H9 (cell line): Measurements from ENCODE around the gene GAP43. TPM values are rescaled to one million over a fixed set of nuclear protein-coding genes. Genes with fewer than 3 reads are reported as not detected.

Experiments
- DNase-seq: peaks from one replicate; pipeline ENCODE4 v3.0.0-alpha.2; 2017
- H2AFZ ChIP-seq: one replicate; pipeline ENCODE4 v1.6.1; 2013; ENCODE audit warnings: mild to moderate bottlenecking, low read length, control low read depth, moderate library complexity
- H2AK5ac ChIP-seq: 2 replicates; pipeline ENCODE4 v1.6.1; 2013; ENCODE audit warnings: low read length, control low read depth, mixed read lengths; ENCODE audit not compliant: insufficient read length
- H2BK120ac ChIP-seq: one replicate; pipeline ENCODE4 v1.6.1; 2013; ENCODE audit warnings: low read depth, mild to moderate bottlenecking, low read length, control low read depth, inconsistent platforms; ENCODE audit not compliant: poor library complexity, severe bottlenecking
- H2BK12ac ChIP-seq: 2 replicates; pipeline ENCODE4 v1.6.1; 2013; ENCODE audit warnings: low read length, control low read depth, mixed read lengths, low read depth; ENCODE audit not compliant: insufficient read length
- H2BK15ac ChIP-seq: 2 replicates; pipeline ENCODE4 v1.6.1; 2013; ENCODE audit warnings: low read depth, low read length, control low read depth
- H2BK20ac ChIP-seq: one replicate; pipeline ENCODE4 v1.6.1; 2013; ENCODE audit warnings: low read depth, mild to moderate bottlenecking, low read length, control low read depth, inconsistent platforms; ENCODE audit not compliant: poor library complexity, severe bottlenecking
- H2BK5ac ChIP-seq: 2 replicates; pipeline ENCODE4 v1.6.1; 2013; ENCODE audit warnings: low read length, control low read depth, mixed read lengths; ENCODE audit not compliant: insufficient read length
- H3K14ac ChIP-seq: 2 replicates; pipeline ENCODE4 v1.6.1; 2013; ENCODE audit warnings: low read length, control low read depth; ENCODE audit not compliant: insufficient read depth
- H3K18ac ChIP-seq: 2 replicates; pipeline ENCODE4 v1.6.1; 2013; ENCODE audit warnings: low read depth, mild to moderate bottlenecking, mixed read lengths, low read length, control low read depth; ENCODE audit not compliant: insufficient read length
- H3K23ac ChIP-seq: 2 replicates; pipeline ENCODE4 v1.6.1; 2013; ENCODE audit warnings: low read length, control low read depth, mixed read lengths, low read depth; ENCODE audit not compliant: insufficient read length
- H3K23me2 ChIP-seq: 2 replicates; pipeline ENCODE4 v1.6.1; 2013; ENCODE audit warnings: low read depth, mild to moderate bottlenecking, mixed read lengths, low read length, control low read depth; ENCODE audit not compliant: insufficient read length, poor library complexity, severe bottlenecking
- H3K27ac ChIP-seq: 2 replicates; pipeline ENCODE4 v1.5.1; 2013; ENCODE audit warnings: low read length, control low read depth, mixed read lengths, low read depth; ENCODE audit not compliant: insufficient read length
- H3K27me3 ChIP-seq: 2 replicates; pipeline ENCODE4 v1.6.1; 2013; ENCODE audit warnings: low read length, control low read depth, inconsistent platforms; ENCODE audit not compliant: insufficient read depth
- H3K4ac ChIP-seq: 2 replicates; pipeline ENCODE4 v1.6.1; 2013; ENCODE audit warnings: low read depth, mild to moderate bottlenecking, control low read depth, inconsistent platforms, low read length, moderate library complexity
- H3K4me1 ChIP-seq: 2 replicates; pipeline ENCODE4 v1.6.1; 2013; ENCODE audit warnings: low read length, control low read depth, inconsistent platforms; ENCODE audit not compliant: insufficient read depth
- H3K4me2 ChIP-seq: 2 replicates; pipeline ENCODE4 v1.6.1; 2013; ENCODE audit warnings: low read length, control low read depth, mixed read lengths; ENCODE audit not compliant: insufficient read length, insufficient read depth
- H3K56ac ChIP-seq: 2 replicates; pipeline ENCODE4 v1.6.1; 2013; ENCODE audit warnings: low read depth, mild to moderate bottlenecking, mixed read lengths, low read length, control low read depth; ENCODE audit not compliant: insufficient read length
- H3K79me1 ChIP-seq: 2 replicates; pipeline ENCODE4 v1.6.1; 2013; ENCODE audit warnings: low read depth, mild to moderate bottlenecking, moderate library complexity, low read length, control low read depth, inconsistent platforms; ENCODE audit not compliant: insufficient read depth, poor library complexity, severe bottlenecking
- H3K79me2 ChIP-seq: 2 replicates; pipeline ENCODE4 v1.6.1; 2013; ENCODE audit warnings: low read length, control low read depth, inconsistent platforms; ENCODE audit not compliant: insufficient read depth
- H3K9ac ChIP-seq: 2 replicates; pipeline ENCODE4 v1.6.1; 2013; ENCODE audit warnings: low read length, control low read depth, mixed read lengths; ENCODE audit not compliant: insufficient read length; ENCODE audit errors: extremely low read depth
- H3K9me3 ChIP-seq: one replicate; pipeline ENCODE4 v1.6.1; 2013; ENCODE audit warnings: low read depth, low read length, inconsistent platforms; ENCODE audit not compliant: control insufficient read depth
- H3T11ph ChIP-seq: one replicate; pipeline ENCODE4 v1.6.1; 2013; ENCODE audit warnings: mild to moderate bottlenecking, low read length, control low read depth, inconsistent platforms
- H4K20me1 ChIP-seq: one replicate; pipeline ENCODE4 v1.6.1; 2013; ENCODE audit not compliant: control insufficient read depth, insufficient read length, insufficient read depth
- H4K5ac ChIP-seq: 2 replicates; pipeline ENCODE4 v1.6.1; 2013; ENCODE audit warnings: low read depth, mild to moderate bottlenecking, mixed read lengths, low read length, control low read depth; ENCODE audit not compliant: insufficient read length
- H4K8ac ChIP-seq: replicated peaks from 2 replicates; pipeline ENCODE4 v1.6.1; 2013; ENCODE audit warnings: low read length, control low read depth, mixed read lengths, low read depth; ENCODE audit not compliant: insufficient read length
- H4K91ac ChIP-seq: 2 replicates; pipeline ENCODE4 v1.6.1; 2013; ENCODE audit warnings: low read depth, mild to moderate bottlenecking, moderate library complexity, mixed read lengths, low read length, control low read depth; ENCODE audit not compliant: insufficient read length
- H3K27ac Mint-ChIP-seq, 3 experiments: 2 replicates in 2 of 3; 3 replicates in 1 of 3; pipeline ENCODE4 v1.8.0; 2020 to 2021; ENCODE audit warnings: mixed read lengths in 3 of 3, mild to moderate bottlenecking in 1 of 3, moderate library complexity in 1 of 3
- H3K27me3 Mint-ChIP-seq: 2 replicates; pipeline ENCODE4 v1.8.0; 2021; ENCODE audit warnings: low read depth, mild to moderate bottlenecking, moderate library complexity, mixed read lengths
- H3K36me3 Mint-ChIP-seq, 3 experiments: 2 replicates in 2 of 3; 3 replicates in 1 of 3; pipeline ENCODE4 v1.8.0; 2020 to 2021; ENCODE audit warnings: low read depth in 3 of 3, mixed read lengths in 3 of 3; ENCODE audit not compliant: insufficient read depth in 1 of 3
- H3K4me1 Mint-ChIP-seq, 2 experiments: 2 replicates each; pipeline ENCODE4 v1.8.0; 2020; ENCODE audit warnings: mixed read lengths in 2 of 2
- H3K4me3 Mint-ChIP-seq, 2 experiments: 2 replicates in 1 of 2; 3 replicates in 1 of 2; pipeline ENCODE4 v1.8.0; 2020 to 2021; ENCODE audit warnings: mild to moderate bottlenecking in 2 of 2, mixed read lengths in 2 of 2, moderate library complexity in 1 of 2
- H3K9me3 Mint-ChIP-seq, 2 experiments: 2 replicates in 1 of 2; 3 replicates in 1 of 2; pipeline ENCODE4 v1.8.0; 2020; ENCODE audit warnings: mild to moderate bottlenecking in 2 of 2, mixed read lengths in 2 of 2, moderate library complexity in 1 of 2
- total RNA-seq: library from RNA; stranded (reverse); gene quantifications from 2 replicates; pipeline ENCODE4 v1.2.1, GENCODE V29; 2021
- TF ChIP-seq, protein P1 (sequence below): fragments of 200-600 bp; sonication (generic); conservative IDR thresholded peaks from 3 replicates; pipeline ENCODE4 v1.8.0; 2021; ENCODE audit warnings: antibody characterized with exemption, mild to moderate bottlenecking

The GAP43 gene
- total RNA-seq, 1 experiment from 2014 or later = 12.8 TPM

DNA sequence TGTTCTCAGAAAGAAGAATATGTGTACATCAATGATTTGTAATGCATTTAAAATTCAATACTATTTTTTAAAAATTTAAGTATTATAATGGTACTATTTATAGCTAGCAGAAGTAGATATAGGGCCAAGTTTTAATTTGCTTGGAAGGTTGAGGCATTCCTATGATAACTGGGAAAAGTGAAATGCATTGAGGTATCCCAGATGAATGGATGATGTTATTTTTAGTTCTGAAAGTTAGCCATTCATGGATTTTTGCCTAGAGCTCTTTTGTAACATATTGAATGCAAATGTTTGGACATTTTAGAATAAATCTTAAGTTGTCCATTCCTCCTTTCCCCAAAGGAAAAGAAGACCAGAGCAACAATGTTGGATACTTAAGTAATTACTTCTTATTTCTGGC, 47.6 kb downstream of the GAP43 start:
- H3K79me2 ChIP-seq = 0 out of 2 replicates have a peak, but pooled peaks cover 1% of the 10 kb centered on the region
- H3K14ac ChIP-seq = no peak overlapping the region
- Mint-ChIP-seq H3K4me1 (peaks cover 17 to 21% of the 10 kb centered on the region in 2 experiments), H3K9me3 (no peaks in the 10 kb centered on the region), H3K27me3 (no peaks in the 10 kb centered on the region), H3K27ac (no peak overlapping the region), H3K4me3 (no peak overlapping the region), H3K36me3 (no peaks in the 10 kb centered on the region; a peak in 1 of 7 replicates)
- no peak overlapping the region for H3K4me2 ChIP-seq
- H3K9ac ChIP-seq = no peak overlapping the region
- H2BK15ac ChIP-seq = no peak overlapping the region
- no peaks in the 10 kb centered on the region for H3K79me1 ChIP-seq
- no peaks in the 10 kb centered on the region for H3K23me2 ChIP-seq
- H3K23ac ChIP-seq = no peak overlapping the region
- no peak overlapping the region for H2BK12ac ChIP-seq
- no peak overlapping the region for H4K8ac ChIP-seq
- H3K27ac ChIP-seq = no peak overlapping the region
- H3T11ph ChIP-seq = no peak overlapping the region
- H4K20me1 ChIP-seq = no peaks in the 10 kb centered on the region
- no peak overlapping the region for H2BK120ac ChIP-seq
- H3K27me3 ChIP-seq = no peaks in the 10 kb centered on the region
- H2AFZ ChIP-seq = no peak overlapping the region
- H4K5ac ChIP-seq = no peak overlapping the region
- no peak overlapping the region for H2BK5ac ChIP-seq
- no peak for DNase-seq
- H2BK20ac ChIP-seq = no peak overlapping the region
- H3K56ac ChIP-seq = no peak overlapping the region
- no peak overlapping the region for H3K4ac ChIP-seq
- no peak overlapping the region for H2AK5ac ChIP-seq
- H4K91ac ChIP-seq = no peak overlapping the region
- TF ChIP-seq, protein P1, sequence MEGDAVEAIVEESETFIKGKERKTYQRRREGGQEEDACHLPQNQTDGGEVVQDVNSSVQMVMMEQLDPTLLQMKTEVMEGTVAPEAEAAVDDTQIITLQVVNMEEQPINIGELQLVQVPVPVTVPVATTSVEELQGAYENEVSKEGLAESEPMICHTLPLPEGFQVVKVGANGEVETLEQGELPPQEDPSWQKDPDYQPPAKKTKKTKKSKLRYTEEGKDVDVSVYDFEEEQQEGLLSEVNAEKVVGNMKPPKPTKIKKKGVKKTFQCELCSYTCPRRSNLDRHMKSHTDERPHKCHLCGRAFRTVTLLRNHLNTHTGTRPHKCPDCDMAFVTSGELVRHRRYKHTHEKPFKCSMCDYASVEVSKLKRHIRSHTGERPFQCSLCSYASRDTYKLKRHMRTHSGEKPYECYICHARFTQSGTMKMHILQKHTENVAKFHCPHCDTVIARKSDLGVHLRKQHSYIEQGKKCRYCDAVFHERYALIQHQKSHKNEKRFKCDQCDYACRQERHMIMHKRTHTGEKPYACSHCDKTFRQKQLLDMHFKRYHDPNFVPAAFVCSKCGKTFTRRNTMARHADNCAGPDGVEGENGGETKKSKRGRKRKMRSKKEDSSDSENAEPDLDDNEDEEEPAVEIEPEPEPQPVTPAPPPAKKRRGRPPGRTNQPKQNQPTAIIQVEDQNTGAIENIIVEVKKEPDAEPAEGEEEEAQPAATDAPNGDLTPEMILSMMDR = no peak
- H3K9me3 ChIP-seq = no peaks in the 10 kb centered on the region
- H3K18ac ChIP-seq = no peak overlapping the region
- peaks cover 6% of the 10 kb centered on the region; the same call in 1 of the 2 replicates for H3K4me1 ChIP-seq
